ENCODE results near the gene TIGD7. TPM values are rescaled to one million over a fixed set of nuclear protein-coding genes. Genes with fewer than 3 reads are reported as not detected.

Gene TIGD7
- total RNA-seq (2014; rRNA removed; shearing (Covaris generic)) = 9.4 and 9.7 TPM in 2 replicates
- polyA plus RNA-seq (2014; cell fraction: nucleus; rRNA removed) = 10.9 and 17.4 TPM in 2 replicates

- DNase-seq (ENCODE audit: extremely low read depth, low read depth) = peak; percentile 68
Observed at GRCh38 chr16:3305109-3306068, at the start of gene TIGD7, which contains the start of gene ZNF75A. TIGD7 (minus strand) TSS chr16:3305430; CDS start chr16:3300614, 4,816 bp downstream. ZNF75A (plus strand) TSS chr16:3305497; CDS start chr16:3308429, 2,932 bp downstream.

GRCh38 chr16:3349175-3349574 is 43.9 kb upstream of the TIGD7 start:
- no peak for DNase-seq (ENCODE audit: extremely low read depth, low read depth)

GRCh38 chr16:3348547-3349167 is 43.4 kb upstream of the TIGD7 start:
- no peak for DNase-seq (ENCODE audit: extremely low read depth, low read depth)

- DNase-seq (ENCODE audit: extremely low read depth, low read depth) = no peak
Observed at GRCh38 chr16:3347586-3347985, 42.4 kb upstream of the TIGD7 start.

GRCh38 chr16:3346041-3346440 is 40.8 kb upstream of the TIGD7 start:
- no peak for DNase-seq (ENCODE audit: extremely low read depth, low read depth)

- no peak for DNase-seq (ENCODE audit: extremely low read depth, low read depth)
Observed at GRCh38 chr16:3328643-3329042, 23.4 kb upstream of the TIGD7 start.

GRCh38 chr16:3328104-3328503 is 22.9 kb upstream of the TIGD7 start:
- no peak for DNase-seq (ENCODE audit: extremely low read depth, low read depth)

- no peak for DNase-seq (ENCODE audit: extremely low read depth, low read depth)
Observed at GRCh38 chr16:3327514-3327913, 22.3 kb upstream of the TIGD7 start.

- DNase-seq (ENCODE audit: extremely low read depth, low read depth) = peak; percentile 14
Observed at GRCh38 chr16:3321816-3322215, 16.6 kb upstream of the TIGD7 start.

GRCh38 chr16:3317315-3317999 is 12.2 kb upstream of the TIGD7 start:
- DNase-seq (ENCODE audit: extremely low read depth, low read depth) = peak; percentile 4

- no peak for DNase-seq (ENCODE audit: extremely low read depth, low read depth)
Observed at GRCh38 chr16:3311496-3311895, 6.3 kb upstream of the TIGD7 start.

GRCh38 chr16:3306078-3306477 is 848 bp upstream of the TIGD7 start:
- DNase-seq (ENCODE audit: extremely low read depth, low read depth) = no peak

- no peak for DNase-seq (ENCODE audit: extremely low read depth, low read depth)
Observed at GRCh38 chr16:3304370-3304769, 860 bp downstream of the TIGD7 start.

- no peak for DNase-seq (ENCODE audit: extremely low read depth, low read depth)
Observed at GRCh38 chr16:3295783-3296182, 9.4 kb downstream of the TIGD7 start.

- DNase-seq (ENCODE audit: extremely low read depth, low read depth) = no peak
Observed at GRCh38 chr16:3295209-3295608, 10.0 kb downstream of the TIGD7 start.

- no peak for DNase-seq (ENCODE audit: extremely low read depth, low read depth)
Observed at GRCh38 chr16:3292604-3293003, 12.6 kb downstream of the TIGD7 start.

GRCh38 chr16:3289998-3290673 is 15.1 kb downstream of the TIGD7 start:
- no peak for DNase-seq (ENCODE audit: extremely low read depth, low read depth)

GRCh38 chr16:3285131-3285530 is 20.1 kb downstream of the TIGD7 start:
- no peak for DNase-seq (ENCODE audit: extremely low read depth, low read depth)

GRCh38 chr16:3283543-3284447 is 21.4 kb downstream of the TIGD7 start:
- DNase-seq (ENCODE audit: extremely low read depth, low read depth) = no peak
